Measurements from ENCODE around the gene PBRM1.

GRCh38 chr3:52568069-52568468, 117.6 kb downstream of the PBRM1 start:
- TF ChIP-seq TAF1 (IDR thresholded peaks at IDR 0.05; ENCODE audit: borderline replicate concordance, insufficient read depth, low read length) (no peak), POLR2AphosphoS5 (IDR thresholded peaks at IDR 0.05; ENCODE audit: low read depth, low read length) (no peak)
